HCT116 (cell line): ENCODE measurements around the gene RCBTB2. TPM values are rescaled to one million over a fixed set of nuclear protein-coding genes. Genes with fewer than 3 reads are reported as not detected.

Experiments used
- ATAC-seq: fragments of 200-7000 bp; cut with Tn5 transposase; 2 replicates; pipeline ENCODE4 v1.9.1; 2020; ENCODE audit warnings: mild to moderate bottlenecking, moderate library complexity
- BruUV-seq: library from RNA; stranded (reverse); fragments of 400-500 nt; replicated peaks from 2 replicates; lab custom pipeline; 2021; lab: Mats Ljungman, UMichigan
- CTCF ChIA-PET: fragments of 300-600 bp; sonication (Branson Sonifier 250); formaldehyde crosslinking; loops from one replicate; lab custom pipeline; 2021; ENCODE audit warnings: antibody characterized with exemption; lab: Charles Lee
- POLR2A ChIA-PET: fragments of 300-600, 350-600 bp; sonication (Branson Sonifier 250); formaldehyde crosslinking; loops from one replicate; lab custom pipeline; 2021; ENCODE audit warnings: antibody characterized with exemption; lab: Charles Lee
- RAD21 ChIA-PET, 2 experiments: fragments of 300-600 bp; sonication (Branson Sonifier 250); formaldehyde crosslinking; loops; one replicate each; lab custom pipeline; 2023; ENCODE audit warnings: low total read pairs in 2 of 2; ENCODE audit not compliant: uncharacterized antibody in 2 of 2, unreplicated experiment in 2 of 2, low non-redundant PET in 1 of 2; lab: Charles Lee
- DNase-seq: peaks from one replicate; pipeline ENCODE4 v3.0.0-alpha.2; 2010; ENCODE audit warnings: low read depth, low spot score
- H2AFZ ChIP-seq: fragments of 200-600 bp; shearing (Covaris generic), sonication (generic); 2 replicates; pipeline ENCODE4 v1.6.1; 2017; ENCODE audit warnings: low read depth, mixed run types, mixed read lengths, antibody characterized with exemption, low read length; ENCODE audit not compliant: poor library complexity, severe bottlenecking
- H3K27ac ChIP-seq: 2 replicates; pipeline ENCODE4 v1.5.1; 2012; ENCODE audit warnings: low read depth, low read length
- H3K27me3 ChIP-seq: fragments of 200-600 bp; sonication (generic); 2 replicates; pipeline ENCODE4 v1.6.1; 2016; ENCODE audit warnings: mixed run types, low read length, mixed read lengths; ENCODE audit not compliant: insufficient read depth
- H3K36me3 ChIP-seq, 2 experiments: fragments of 200-500 bp in 1 of 2; fragments of 200-600 bp in 1 of 2; sonication (Bioruptor generic) in 1 of 2; sonication (generic) in 1 of 2; 2 replicates each; pipeline versions ENCODE4 v1.5.1 to v1.6.1; 2014 to 2016; ENCODE audit warnings: low read length in 2 of 2, inconsistent platforms in 1 of 2, mixed read lengths in 1 of 2, mixed run types in 1 of 2; ENCODE audit not compliant: insufficient read depth in 2 of 2, control insufficient read depth in 1 of 2
- H3K4me1 ChIP-seq, 2 experiments: fragments of 200-600 bp in 1 of 2; sonication (generic) in 1 of 2; 2 replicates each; pipeline versions ENCODE4 v1.5.1 to v1.6.1; 2012 to 2017; ENCODE audit warnings: low read length in 2 of 2, inconsistent platforms in 1 of 2, mild to moderate bottlenecking in 1 of 2, mixed read lengths in 1 of 2, mixed run types in 1 of 2, moderate library complexity in 1 of 2; ENCODE audit not compliant: insufficient read depth in 2 of 2, control insufficient read depth in 1 of 2
- H3K4me2 ChIP-seq: fragments of 200-600 bp; sonication (generic); 2 replicates; pipeline ENCODE4 v1.6.1; 2017; ENCODE audit warnings: mixed run types, low read length, mixed read lengths
- H3K4me3 ChIP-seq, 2 experiments: fragments of 200-600 bp in 1 of 2; sonication (generic) in 1 of 2; replicated peaks in 1 of 2; 2 replicates each; pipeline ENCODE4 v1.5.1; 2011 to 2016; ENCODE audit warnings: low read length in 2 of 2, control low read depth in 1 of 2, low read depth in 1 of 2, mild to moderate bottlenecking in 1 of 2, mixed read lengths in 1 of 2, mixed run types in 1 of 2
- H3K79me2 ChIP-seq: fragments of 200-600 bp; sonication (generic); 2 replicates; pipeline ENCODE4 v1.6.1; 2017; ENCODE audit warnings: mild to moderate bottlenecking, mixed run types, low read length, moderate library complexity, mixed read lengths; ENCODE audit not compliant: insufficient read depth
- H3K9ac ChIP-seq: fragments of 200-600 bp; sonication (generic); 2 replicates; pipeline ENCODE4 v1.6.1; 2016; ENCODE audit warnings: low read length, mixed read lengths
- H3K9me2 ChIP-seq: fragments of 200-600 bp; sonication (generic), shearing (Covaris generic); 2 replicates; pipeline ENCODE4 v1.6.1; 2017; ENCODE audit warnings: mixed run types, mild to moderate bottlenecking, moderate library complexity; ENCODE audit not compliant: insufficient read depth
- H3K9me3 ChIP-seq, 2 experiments: fragments of 200-500 bp in 1 of 2; fragments of 200-600 bp in 1 of 2; sonication (Bioruptor generic) in 1 of 2; sonication (generic) in 1 of 2; 2 replicates each; pipeline ENCODE4 v1.6.1; 2014 to 2017; ENCODE audit warnings: low read length in 2 of 2, mixed read lengths in 2 of 2, inconsistent platforms in 1 of 2, low read depth in 1 of 2, mild to moderate bottlenecking in 1 of 2, mixed run types in 1 of 2, moderate library complexity in 1 of 2; ENCODE audit not compliant: control insufficient read depth in 1 of 2, insufficient read depth in 1 of 2
- H4K20me1 ChIP-seq: fragments of 200-600 bp; sonication (generic), shearing (Covaris generic); 2 replicates; pipeline ENCODE4 v1.6.1; 2017; ENCODE audit warnings: mixed run types, mild to moderate bottlenecking, moderate library complexity; ENCODE audit not compliant: insufficient read depth
- CBX3 ChIP-seq: IDR thresholded peaks from 2 replicates; pipeline ENCODE4 v1.6.1; 2012; ENCODE audit warnings: low read depth
- ELF1 ChIP-seq: IDR thresholded peaks from 2 replicates; pipeline ENCODE4 v1.6.1; 2012; ENCODE audit warnings: low read depth, borderline replicate concordance
- EZH2 ChIP-seq: fragments of 200-600 bp; sonication (generic); IDR thresholded peaks from 2 replicates; pipeline ENCODE4 v1.6.1; 2017; ENCODE audit warnings: antibody characterized with exemption, mixed run types
- EZH2phosphoT487 ChIP-seq: fragments of 200-600 bp; IDR thresholded peaks from 2 replicates; pipeline ENCODE4 v1.6.1; 2018; ENCODE audit warnings: antibody characterized with exemption, borderline replicate concordance
- FOSL1 ChIP-seq: IDR thresholded peaks from 2 replicates; pipeline ENCODE4 v1.6.1; 2012; ENCODE audit warnings: low read depth
- JUND ChIP-seq: IDR thresholded peaks from 2 replicates; pipeline ENCODE4 v1.6.1; 2012
- POLR2A ChIP-seq: IDR thresholded peaks from 2 replicates; pipeline ENCODE4 v1.7.0; 2011; ENCODE audit warnings: borderline replicate concordance; ENCODE audit not compliant: insufficient read depth, insufficient read length; ENCODE audit errors: extremely low read depth
- RAD21 ChIP-seq: IDR thresholded peaks from 2 replicates; pipeline ENCODE4 v1.6.1; 2012; ENCODE audit warnings: low read depth, mild to moderate bottlenecking
- SRF ChIP-seq: IDR thresholded peaks from 2 replicates; pipeline ENCODE4 v1.6.1; 2012; ENCODE audit warnings: low read depth
- TCF7L2 ChIP-seq: IDR thresholded peaks from 2 replicates; pipeline ENCODE4 v1.7.0; 2011; ENCODE audit warnings: borderline replicate concordance, inconsistent platforms; ENCODE audit not compliant: insufficient read depth, insufficient read length; ENCODE audit errors: extremely low read depth
- YY1 ChIP-seq: IDR thresholded peaks from 2 replicates; pipeline ENCODE4 v1.6.1; 2011; ENCODE audit warnings: low read length, low read depth, moderate library complexity, mild to moderate bottlenecking; ENCODE audit not compliant: insufficient replicate concordance; ENCODE audit errors: extremely low read depth
- ZNF274 ChIP-seq: fragments of 200-500 bp; sonication (Bioruptor generic); IDR thresholded peaks from 2 replicates; pipeline ENCODE4 v1.6.1; 2014; ENCODE audit warnings: mild to moderate bottlenecking, low read depth, low read length, inconsistent platforms
- intact Hi-C: fragments of 100-400 bp; cut with micrococcal nuclease; formaldehyde crosslinking; loops from 2 replicates; pipeline ENCODE4 v1.10.0; 2022
- total RNA-seq: library from RNA; stranded (reverse); gene quantifications from one replicate; pipeline ENCODE4 v1.2.1, GENCODE V29; 2021; ENCODE audit not compliant: unreplicated experiment
- TF ChIP-seq, protein P1 (sequence below), 3 experiments: fragments of 200-600 bp in 1 of 3; sonication (generic) in 1 of 3; IDR thresholded peaks in 2 of 3; conservative IDR thresholded peaks in 1 of 3; 2 replicates each; pipeline ENCODE4 v1.5.1; 2012 to 2017; ENCODE audit warnings: low read depth in 2 of 3, low read length in 2 of 3, antibody characterized with exemption in 1 of 3, borderline replicate concordance in 1 of 3, control low read depth in 1 of 3, mild to moderate bottlenecking in 1 of 3, mixed read lengths in 1 of 3, mixed run types in 1 of 3, moderate library complexity in 1 of 3; ENCODE audit not compliant: insufficient read depth in 1 of 3
- TF ChIP-seq, protein P2 (sequence below): IDR thresholded peaks from 2 replicates; pipeline ENCODE4 v1.6.1; 2011; ENCODE audit warnings: mild to moderate bottlenecking, low read length, moderate library complexity; ENCODE audit not compliant: insufficient replicate concordance; ENCODE audit errors: extremely low read depth

The RCBTB2 gene
- total RNA-seq, 1 experiment from 2014 or later, result 1.3 TPM

DNA sequence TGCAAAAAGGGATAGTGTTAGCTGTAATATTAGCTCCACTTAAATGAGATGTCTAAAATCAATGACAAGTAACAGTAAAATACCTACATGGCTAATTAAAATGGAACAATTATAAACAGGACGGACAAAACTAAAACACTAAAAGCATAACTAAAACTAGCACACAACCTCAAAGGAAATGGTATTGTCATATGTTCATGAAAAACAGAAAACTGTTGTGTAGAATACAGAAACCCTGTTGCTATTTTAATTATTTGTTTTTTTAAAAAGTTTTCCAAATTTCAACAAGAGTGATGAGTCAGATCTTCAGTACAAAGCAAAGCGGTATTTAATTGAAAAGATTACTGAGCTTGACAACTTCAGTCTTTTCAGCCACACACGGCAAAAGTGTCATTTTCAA, 4.2 kb downstream of the RCBTB2 start (continued):
- TF ChIP-seq RAD21, result no peak

DNA sequence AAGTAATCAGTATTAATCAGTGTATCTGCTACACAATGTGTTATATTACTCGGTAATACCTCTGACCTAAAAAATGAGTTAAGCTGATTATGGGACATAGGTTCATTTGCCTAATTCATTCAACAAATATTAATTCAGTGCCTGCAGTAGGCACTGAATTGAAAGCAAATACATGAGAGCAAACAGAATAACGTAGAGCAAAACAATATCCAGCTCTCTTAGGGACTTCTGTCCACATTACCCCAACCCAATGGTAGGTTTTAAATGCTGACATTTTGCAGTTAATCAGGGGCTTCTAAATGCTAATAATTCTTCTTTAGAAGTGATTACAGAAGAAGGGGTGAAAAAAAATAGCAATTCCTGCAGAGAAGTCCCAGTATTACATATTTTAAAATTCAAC, 4.9 kb downstream of the RCBTB2 start:
- no peak for ATAC-seq
- DNase-seq, result no peak
- no peaks in the 10 kb centered on the region for H3K79me2 ChIP-seq
- H3K4me3 ChIP-seq, result no peak overlapping the region
- no peaks in the 10 kb centered on the region for H3K27me3 ChIP-seq
- CTCF ChIA-PET, result no interaction called here
- H3K9me3 ChIP-seq, result no peaks in the 10 kb centered on the region
- RAD21 ChIA-PET, result no interaction called here
- no peaks in the 10 kb centered on the region for H3K36me3 ChIP-seq
- no peaks in the 10 kb centered on the region for H3K9me2 ChIP-seq
- no peaks in the 10 kb centered on the region for H4K20me1 ChIP-seq
- no peak overlapping the region for H3K27ac ChIP-seq
- no peak overlapping the region for H3K4me2 ChIP-seq
- H2AFZ ChIP-seq, result no peak overlapping the region
- H3K9ac ChIP-seq, result no peak overlapping the region
- BruUV-seq, result no TSS peak
- POLR2A ChIA-PET, result no interaction called here
- intact Hi-C loops, result no loop called here
- TF ChIP-seq EZH2 (no peak), YY1 (no peak), EZH2phosphoT487 (no peak), POLR2A (no peak), TCF7L2 (no peak), ZNF274 (no peak), FOSL1 (no peak), ELF1 (no peak), CBX3 (no peak), RAD21 (no peak), JUND (no peak), SRF (no peak)
- TF ChIP-seq, protein P1, sequence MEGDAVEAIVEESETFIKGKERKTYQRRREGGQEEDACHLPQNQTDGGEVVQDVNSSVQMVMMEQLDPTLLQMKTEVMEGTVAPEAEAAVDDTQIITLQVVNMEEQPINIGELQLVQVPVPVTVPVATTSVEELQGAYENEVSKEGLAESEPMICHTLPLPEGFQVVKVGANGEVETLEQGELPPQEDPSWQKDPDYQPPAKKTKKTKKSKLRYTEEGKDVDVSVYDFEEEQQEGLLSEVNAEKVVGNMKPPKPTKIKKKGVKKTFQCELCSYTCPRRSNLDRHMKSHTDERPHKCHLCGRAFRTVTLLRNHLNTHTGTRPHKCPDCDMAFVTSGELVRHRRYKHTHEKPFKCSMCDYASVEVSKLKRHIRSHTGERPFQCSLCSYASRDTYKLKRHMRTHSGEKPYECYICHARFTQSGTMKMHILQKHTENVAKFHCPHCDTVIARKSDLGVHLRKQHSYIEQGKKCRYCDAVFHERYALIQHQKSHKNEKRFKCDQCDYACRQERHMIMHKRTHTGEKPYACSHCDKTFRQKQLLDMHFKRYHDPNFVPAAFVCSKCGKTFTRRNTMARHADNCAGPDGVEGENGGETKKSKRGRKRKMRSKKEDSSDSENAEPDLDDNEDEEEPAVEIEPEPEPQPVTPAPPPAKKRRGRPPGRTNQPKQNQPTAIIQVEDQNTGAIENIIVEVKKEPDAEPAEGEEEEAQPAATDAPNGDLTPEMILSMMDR (IDR thresholded peaks at IDR 0.05 in 2 of 3, conservative IDR thresholded peaks at IDR 0.05 in 1 of 3; ENCODE audit: borderline replicate concordance in 1 of 3, insufficient read depth in 1 of 3, low read depth in 2 of 3, low read length in 2 of 3), result no peak
- TF ChIP-seq, protein P2, sequence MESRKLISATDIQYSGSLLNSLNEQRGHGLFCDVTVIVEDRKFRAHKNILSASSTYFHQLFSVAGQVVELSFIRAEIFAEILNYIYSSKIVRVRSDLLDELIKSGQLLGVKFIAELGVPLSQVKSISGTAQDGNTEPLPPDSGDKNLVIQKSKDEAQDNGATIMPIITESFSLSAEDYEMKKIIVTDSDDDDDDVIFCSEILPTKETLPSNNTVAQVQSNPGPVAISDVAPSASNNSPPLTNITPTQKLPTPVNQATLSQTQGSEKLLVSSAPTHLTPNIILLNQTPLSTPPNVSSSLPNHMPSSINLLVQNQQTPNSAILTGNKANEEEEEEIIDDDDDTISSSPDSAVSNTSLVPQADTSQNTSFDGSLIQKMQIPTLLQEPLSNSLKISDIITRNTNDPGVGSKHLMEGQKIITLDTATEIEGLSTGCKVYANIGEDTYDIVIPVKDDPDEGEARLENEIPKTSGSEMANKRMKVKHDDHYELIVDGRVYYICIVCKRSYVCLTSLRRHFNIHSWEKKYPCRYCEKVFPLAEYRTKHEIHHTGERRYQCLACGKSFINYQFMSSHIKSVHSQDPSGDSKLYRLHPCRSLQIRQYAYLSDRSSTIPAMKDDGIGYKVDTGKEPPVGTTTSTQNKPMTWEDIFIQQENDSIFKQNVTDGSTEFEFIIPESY, result no peak
- peaks cover 3 to 7% of the 10 kb centered on the region in 2 experiments; a peak in 2 of 4 replicates for H3K4me1 ChIP-seq
